Epithelial cell of proximal tubule (primary cell): ENCODE measurements around the gene HOXD4. TPM values are rescaled to one million over a fixed set of nuclear protein-coding genes. Genes with fewer than 3 reads are reported as not detected.

ENCODE experiments used
- DNase-seq: peaks from one replicate; pipeline ENCODE4 v3.0.0-alpha.2; 2011; ENCODE audit warnings: low read depth
- H3K4me3 ChIP-seq: 2 replicates; pipeline ENCODE4 v1.5.1; 2011; ENCODE audit warnings: low read depth, mild to moderate bottlenecking, low read length
- CTCF ChIP-seq: conservative IDR thresholded peaks from 2 replicates; pipeline ENCODE4 v1.5.1; 2012; ENCODE audit warnings: low read depth, mild to moderate bottlenecking, low read length
- total RNA-seq: library from RNA; depleted of rRNA; stranded (reverse); fragments of >200 nt; gene quantifications from 2 replicates; pipeline ENCODE4 v1.2.3, GENCODE V29; 2015

The HOXD4 gene
- total RNA-seq, 1 donor from 2014 or later: 28.0 TPM

GRCh38 chr2:176146645-176147044 lies 4.7 kb upstream of the HOXD4 start:
- peak overlapping the region; percentile 70 for H3K4me3 ChIP-seq
- TF ChIP-seq CTCF: no peak
- no peak for DNase-seq

- DNase-seq: no peak
- H3K4me3 ChIP-seq: peak overlapping the region; percentile 70
- TF ChIP-seq CTCF: no peak
Measured at GRCh38 chr2:176147210-176147799, 4.0 kb upstream of the HOXD4 start.

- no peak for TF ChIP-seq CTCF
- DNase-seq: no peak
- H3K4me3 ChIP-seq: peak overlapping the region; percentile 70
Measured at GRCh38 chr2:176147800-176148496, 3.4 kb upstream of the HOXD4 start.

- H3K4me3 ChIP-seq: peak overlapping the region; percentile 70
- no peak for DNase-seq
- TF ChIP-seq CTCF: no peak
Measured at GRCh38 chr2:176148751-176149421, 2.5 kb upstream of the HOXD4 start.

GRCh38 chr2:176149481-176149938 lies 1.8 kb upstream of the HOXD4 start:
- no peak for DNase-seq
- H3K4me3 ChIP-seq: peak overlapping the region; percentile 70
- TF ChIP-seq CTCF: no peak

GRCh38 chr2:176149939-176150583 lies 1.3 kb upstream of the HOXD4 start:
- peak overlapping the region; percentile 70 for H3K4me3 ChIP-seq
- no peak for TF ChIP-seq CTCF
- no peak for DNase-seq
